OCI-LY7 (cell line): Measurements from ENCODE around the gene ABL1. TPM values are rescaled to one million over a fixed set of nuclear protein-coding genes. Genes with fewer than 3 reads are reported as not detected.

Experiments used
- BruUV-seq: library from RNA; stranded (reverse); fragments of 400-500 nt; replicated peaks from 2 replicates; lab custom pipeline; 2021; lab: Mats Ljungman, UMichigan
- CTCF ChIA-PET: fragments of 300-600 bp; sonication (Branson Sonifier 250); formaldehyde crosslinking; loops from one replicate; lab custom pipeline; 2022; ENCODE audit warnings: antibody characterized with exemption; ENCODE audit not compliant: unreplicated experiment; lab: Charles Lee
- POLR2A ChIA-PET: fragments of 300-600 bp; sonication (Branson Sonifier 250); formaldehyde crosslinking; loops from one replicate; lab custom pipeline; 2022; ENCODE audit warnings: antibody characterized with exemption; lab: Charles Lee
- DNase-seq: peaks from one replicate; pipeline ENCODE4 v3.0.0-alpha.2; 2015; ENCODE audit warnings: low spot score
- H2AFZ ChIP-seq: fragments of 200-600 bp; sonication (generic), shearing (Covaris generic); 2 replicates; pipeline ENCODE4 v1.6.1; 2014; ENCODE audit warnings: mild to moderate bottlenecking, antibody characterized with exemption, low read length, moderate library complexity
- H3K27ac ChIP-seq: fragments of 200-600 bp; sonication (generic); 2 replicates; pipeline ENCODE4 v1.5.1; 2014; ENCODE audit warnings: mixed run types, low read depth, mild to moderate bottlenecking, moderate library complexity, low read length, inconsistent platforms; ENCODE audit not compliant: poor library complexity, severe bottlenecking
- H3K36me3 ChIP-seq: fragments of 200-600 bp; sonication (generic); 2 replicates; pipeline ENCODE4 v1.6.1; 2014; ENCODE audit warnings: mild to moderate bottlenecking, antibody characterized with exemption, low read length, moderate library complexity, mixed read lengths; ENCODE audit not compliant: insufficient read depth
- H3K4me1 ChIP-seq: fragments of 200-600 bp; sonication (generic); 2 replicates; pipeline ENCODE4 v1.5.1; 2014; ENCODE audit warnings: mild to moderate bottlenecking, low read length; ENCODE audit not compliant: insufficient read depth, poor library complexity, severe bottlenecking
- H3K4me2 ChIP-seq: fragments of 200-600 bp; sonication (generic); 2 replicates; pipeline ENCODE4 v1.6.1; 2014; ENCODE audit warnings: mild to moderate bottlenecking, low read length
- H3K4me3 ChIP-seq: fragments of 200-600 bp; sonication (generic); 2 replicates; pipeline ENCODE4 v1.5.1; 2014; ENCODE audit warnings: mild to moderate bottlenecking, low read depth, low read length; ENCODE audit not compliant: poor library complexity, severe bottlenecking
- H3K79me2 ChIP-seq: fragments of 200-600 bp; sonication (generic); 2 replicates; pipeline ENCODE4 v1.6.1; 2016; ENCODE audit warnings: low read depth, mild to moderate bottlenecking, low read length, moderate library complexity, mixed read lengths; ENCODE audit not compliant: insufficient read depth
- H3K9me2 ChIP-seq: fragments of 200-600 bp; sonication (generic); 2 replicates; pipeline ENCODE4 v1.6.1; 2016; ENCODE audit warnings: mild to moderate bottlenecking, low read length, mixed read lengths; ENCODE audit not compliant: insufficient read depth
- H3K9me3 ChIP-seq: fragments of 200-600 bp; sonication (generic); 2 replicates; pipeline ENCODE4 v1.6.1; 2014; ENCODE audit warnings: mild to moderate bottlenecking, mixed run types, low read length, mixed read lengths
- H4K20me1 ChIP-seq: fragments of 200-600 bp; sonication (generic); 2 replicates; pipeline ENCODE4 v1.6.1; 2014; ENCODE audit warnings: mild to moderate bottlenecking, antibody characterized with exemption, low read length, moderate library complexity, mixed read lengths; ENCODE audit not compliant: insufficient read depth
- EZH2phosphoT487 ChIP-seq: fragments of 200-600 bp; sonication (generic); IDR thresholded peaks from 2 replicates; pipeline ENCODE4 v1.6.1; 2018; ENCODE audit warnings: low read depth, borderline replicate concordance, mild to moderate bottlenecking, mixed run types, antibody characterized with exemption, low read length, moderate library complexity, mixed read lengths
- intact Hi-C: fragments of 100-400 bp; cut with micrococcal nuclease; formaldehyde crosslinking; loops from one replicate; pipeline ENCODE4 v1.10.0; 2022; ENCODE audit not compliant: unreplicated experiment
- total RNA-seq, 2 experiments: library from RNA; depleted of rRNA in 1 of 2; stranded (reverse); fragments of >200 nt in 1 of 2; shearing (Covaris generic) in 1 of 2; gene quantifications; 2 replicates each; pipeline ENCODE4 v1.2.3, GENCODE V29; 2014 to 2022
- TF ChIP-seq, protein P1 (sequence below): fragments of 200-600 bp; sonication (generic); conservative IDR thresholded peaks from 2 replicates; pipeline ENCODE4 v1.5.1; 2014; ENCODE audit warnings: mild to moderate bottlenecking, antibody characterized with exemption, low read length, moderate library complexity, mixed read lengths

Gene ABL1
- total RNA-seq, 2 experiments from 2014 or later = 8.1 to 28.3 TPM

- Histone ChIP-seq H3K27ac (no peak overlapping the region), H3K79me2 (no peaks in the 10 kb centered on the region), H3K9me2 (no peaks in the 10 kb centered on the region), H4K20me1 (no peaks in the 10 kb centered on the region), H3K36me3 (no peaks in the 10 kb centered on the region), H3K9me3 (no peaks in the 10 kb centered on the region), H3K4me1 (no peaks in the 10 kb centered on the region), H2AFZ (no peak overlapping the region), H3K4me3 (no peak overlapping the region), H3K4me2 (no peak overlapping the region)
- TF ChIP-seq, protein P1, sequence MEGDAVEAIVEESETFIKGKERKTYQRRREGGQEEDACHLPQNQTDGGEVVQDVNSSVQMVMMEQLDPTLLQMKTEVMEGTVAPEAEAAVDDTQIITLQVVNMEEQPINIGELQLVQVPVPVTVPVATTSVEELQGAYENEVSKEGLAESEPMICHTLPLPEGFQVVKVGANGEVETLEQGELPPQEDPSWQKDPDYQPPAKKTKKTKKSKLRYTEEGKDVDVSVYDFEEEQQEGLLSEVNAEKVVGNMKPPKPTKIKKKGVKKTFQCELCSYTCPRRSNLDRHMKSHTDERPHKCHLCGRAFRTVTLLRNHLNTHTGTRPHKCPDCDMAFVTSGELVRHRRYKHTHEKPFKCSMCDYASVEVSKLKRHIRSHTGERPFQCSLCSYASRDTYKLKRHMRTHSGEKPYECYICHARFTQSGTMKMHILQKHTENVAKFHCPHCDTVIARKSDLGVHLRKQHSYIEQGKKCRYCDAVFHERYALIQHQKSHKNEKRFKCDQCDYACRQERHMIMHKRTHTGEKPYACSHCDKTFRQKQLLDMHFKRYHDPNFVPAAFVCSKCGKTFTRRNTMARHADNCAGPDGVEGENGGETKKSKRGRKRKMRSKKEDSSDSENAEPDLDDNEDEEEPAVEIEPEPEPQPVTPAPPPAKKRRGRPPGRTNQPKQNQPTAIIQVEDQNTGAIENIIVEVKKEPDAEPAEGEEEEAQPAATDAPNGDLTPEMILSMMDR = no peak
- no peak for TF ChIP-seq EZH2phosphoT487
- CTCF ChIA-PET = no interaction called here
- DNase-seq = no peak
- intact Hi-C loops = no loop called here
- POLR2A ChIA-PET = no interaction called here
- no TSS peak for BruUV-seq
Measured at GRCh38 chr9:130923611-130924447, 88.8 kb downstream of the ABL1 start.

DNA sequence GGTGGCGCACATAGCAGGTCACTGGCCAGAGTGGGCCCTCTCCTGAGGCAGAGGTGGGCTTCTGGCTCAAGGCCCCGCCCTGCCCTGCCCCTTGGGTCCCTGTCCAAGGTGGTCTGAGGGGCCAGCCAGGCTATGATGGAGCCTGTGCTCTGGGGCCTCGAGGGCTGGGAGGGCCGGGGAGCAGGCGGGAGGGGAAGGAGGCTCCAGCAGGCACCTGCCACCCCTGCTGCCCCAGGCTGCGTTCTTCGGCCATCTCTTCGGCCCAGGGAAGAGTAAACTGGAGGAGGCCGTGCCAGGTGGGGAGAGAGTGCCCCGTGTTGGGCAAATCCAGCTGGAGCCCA lies 89.4 kb downstream of the ABL1 start:
- H3K9me2 ChIP-seq = no peaks in the 10 kb centered on the region
- H3K27ac ChIP-seq = no peak overlapping the region
- no peaks in the 10 kb centered on the region for H4K20me1 ChIP-seq
- no peaks in the 10 kb centered on the region for H3K9me3 ChIP-seq
- no peak overlapping the region for H3K4me2 ChIP-seq
- ChIA-PET POLR2A (no interaction called here), CTCF (no interaction called here)
- no peak overlapping the region for H2AFZ ChIP-seq
- no peaks in the 10 kb centered on the region for H3K36me3 ChIP-seq
- intact Hi-C loops = no loop called here
- BruUV-seq = no TSS peak
- DNase-seq = no peak
- H3K4me1 ChIP-seq = no peaks in the 10 kb centered on the region
- H3K79me2 ChIP-seq = no peaks in the 10 kb centered on the region
- H3K4me3 ChIP-seq = no peak overlapping the region
- no peak for TF ChIP-seq EZH2phosphoT487
- TF ChIP-seq, protein P1 = no peak

DNA sequence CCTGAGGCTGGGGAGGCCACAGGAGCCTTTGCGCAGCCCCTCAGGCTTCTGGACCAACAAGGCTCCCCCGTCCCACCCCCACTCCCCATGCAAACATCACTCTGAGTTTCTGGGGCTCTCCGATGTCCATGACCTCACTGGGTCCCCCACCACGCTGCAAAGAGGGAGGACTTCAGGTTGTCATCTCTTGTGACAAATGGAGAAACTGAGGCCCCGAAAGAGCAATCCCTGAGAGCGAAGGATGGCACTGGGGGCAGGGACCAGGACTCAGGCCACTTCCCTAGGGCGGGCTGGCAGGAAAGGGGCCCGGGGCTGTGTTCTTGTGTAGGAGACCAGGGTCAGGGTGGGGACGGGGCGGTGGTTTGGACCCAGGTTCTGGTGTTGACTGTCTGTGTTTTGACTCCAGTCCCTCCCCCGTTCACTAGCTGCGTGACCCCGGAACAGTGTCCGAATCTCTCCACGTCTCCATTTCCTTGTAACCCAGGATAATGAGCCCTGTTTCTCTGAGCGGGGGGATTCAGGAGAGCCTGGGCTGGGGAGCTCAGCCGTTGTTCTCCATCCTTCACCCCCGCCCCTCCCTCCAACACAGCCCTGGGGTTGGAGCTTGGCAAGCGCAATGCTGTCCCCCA lies 90.1 kb downstream of the ABL1 start:
- H3K27ac ChIP-seq = no peak overlapping the region
- no peak overlapping the region for H3K4me2 ChIP-seq
- no peaks in the 10 kb centered on the region for H4K20me1 ChIP-seq
- no peaks in the 10 kb centered on the region for H3K79me2 ChIP-seq
- CTCF ChIA-PET = no interaction called here
- H3K9me2 ChIP-seq = no peaks in the 10 kb centered on the region
- intact Hi-C loops = no loop called here
- no peaks in the 10 kb centered on the region for H3K4me1 ChIP-seq
- H3K4me3 ChIP-seq = no peak overlapping the region
- DNase-seq = no peak
- no peaks in the 10 kb centered on the region for H3K36me3 ChIP-seq
- TF ChIP-seq, protein P1 = no peak
- TF ChIP-seq EZH2phosphoT487 = no peak
- no TSS peak for BruUV-seq
- POLR2A ChIA-PET = interaction anchor here (0.6 kb wide), 1 partner anchor 704 kb away, joined by 5 read pairs; no protein-coding TSS in a partner anchor
- H3K9me3 ChIP-seq = no peaks in the 10 kb centered on the region
- no peak overlapping the region for H2AFZ ChIP-seq
